Stimulated activated CD8-positive, alpha-beta memory T cell treated with anti-CD3 and anti-CD28 coated beads, Interleukin-7, amount 100 ng/mL, for 4 hours (primary cell): Measurements from ENCODE around the gene TMED6.

Experiments used
- DNase-seq, 2 donors: peaks; one replicate each; pipeline ENCODE4 v3.0.0-alpha.2; 2020; ENCODE audit warnings: low read depth in 2 of 2

TMED6 gene

DNA sequence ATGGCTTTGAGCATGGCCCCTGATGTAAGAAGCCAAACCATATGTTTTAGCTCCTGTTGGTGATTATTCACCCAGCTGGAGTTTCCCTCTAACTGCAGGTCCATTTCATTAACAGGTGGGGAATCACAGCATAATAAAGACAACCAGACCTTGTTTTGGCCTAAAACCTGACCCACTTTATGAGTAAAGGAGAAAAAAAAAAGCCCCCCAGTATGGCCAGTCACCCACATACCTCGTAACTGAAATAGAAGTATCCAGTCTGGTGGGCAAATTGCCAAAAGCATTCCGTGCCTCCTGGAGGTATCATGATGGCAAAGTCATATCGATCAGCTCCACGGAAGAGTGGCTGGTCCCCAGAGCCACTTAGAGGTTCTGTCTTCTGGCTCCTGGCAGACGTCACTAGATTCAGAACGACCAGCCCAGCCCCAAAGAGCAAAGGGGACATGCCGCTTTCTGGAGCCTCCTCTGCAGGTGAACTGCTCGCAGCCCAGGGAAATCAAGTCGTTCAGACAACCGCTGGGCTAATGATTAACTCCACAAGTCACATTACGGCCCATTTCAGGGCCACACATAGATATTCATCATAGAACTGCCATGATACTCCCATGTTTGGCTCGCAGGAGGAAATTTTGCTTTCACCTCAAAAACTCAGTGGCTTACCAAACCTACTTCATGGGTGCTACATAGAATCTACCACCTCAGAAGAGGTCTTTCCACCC is at the start of gene TMED6:
Gene TMED6, minus strand, starts transcription at position 478 of the 719 bp plus-strand sequence. Its CDS starts 33 bp downstream, at position 445.
- DNase-seq, result no peak

DNA sequence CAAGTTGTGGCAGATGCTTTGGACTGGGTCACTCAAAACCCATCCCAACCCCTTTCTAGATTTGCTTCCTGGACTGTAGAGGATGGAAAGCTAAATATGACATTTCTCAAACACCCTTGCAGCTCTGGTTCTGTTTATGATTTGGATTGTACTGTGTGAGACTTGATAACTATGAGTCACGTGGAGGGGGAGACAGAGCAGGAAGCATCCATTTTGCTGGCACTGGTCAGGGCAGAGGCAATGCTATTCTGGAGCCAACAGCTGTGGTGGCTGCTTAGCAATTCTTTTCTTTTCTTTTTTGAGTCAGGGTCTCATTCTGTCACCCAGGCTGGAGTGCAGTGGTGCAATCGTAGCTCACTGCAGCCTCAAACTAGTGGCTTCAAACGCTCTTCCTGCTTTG is 47.8 kb upstream of the TMED6 start:
- no peak for DNase-seq

DNA sequence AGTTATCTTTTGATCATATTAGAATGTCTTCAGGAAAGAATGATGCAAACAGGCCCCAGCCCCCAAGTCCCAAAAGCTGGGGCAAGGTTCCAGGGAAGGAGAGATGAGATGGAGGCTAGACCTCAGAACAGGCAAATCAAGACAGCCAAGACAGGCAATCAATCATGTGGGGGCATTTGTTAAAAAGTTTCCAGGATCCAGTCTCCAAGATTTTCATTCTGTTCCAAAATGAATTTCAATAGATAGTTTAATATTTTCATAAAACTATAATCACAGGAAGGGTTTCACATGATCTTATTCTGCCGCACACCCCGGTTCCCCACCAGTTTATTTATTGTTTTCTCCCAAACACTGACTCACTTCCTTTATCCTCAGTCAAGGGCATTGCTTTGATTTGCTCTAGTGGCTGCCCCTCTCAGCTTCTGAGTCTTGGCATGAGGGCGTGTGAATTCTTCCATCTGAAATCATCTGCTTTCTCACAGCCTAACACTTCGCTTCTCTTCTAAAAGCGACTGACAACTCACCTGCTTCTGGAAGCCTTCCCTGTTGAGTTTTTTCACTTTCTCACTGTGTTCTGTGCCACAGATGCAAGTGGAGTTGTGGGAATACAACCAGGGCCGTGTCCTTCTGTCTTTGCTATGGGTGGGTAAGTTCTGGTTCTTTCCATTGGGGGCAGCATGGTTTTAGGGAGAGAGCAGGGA is 46.4 kb upstream of the TMED6 start:
- DNase-seq, result no peak

DNA sequence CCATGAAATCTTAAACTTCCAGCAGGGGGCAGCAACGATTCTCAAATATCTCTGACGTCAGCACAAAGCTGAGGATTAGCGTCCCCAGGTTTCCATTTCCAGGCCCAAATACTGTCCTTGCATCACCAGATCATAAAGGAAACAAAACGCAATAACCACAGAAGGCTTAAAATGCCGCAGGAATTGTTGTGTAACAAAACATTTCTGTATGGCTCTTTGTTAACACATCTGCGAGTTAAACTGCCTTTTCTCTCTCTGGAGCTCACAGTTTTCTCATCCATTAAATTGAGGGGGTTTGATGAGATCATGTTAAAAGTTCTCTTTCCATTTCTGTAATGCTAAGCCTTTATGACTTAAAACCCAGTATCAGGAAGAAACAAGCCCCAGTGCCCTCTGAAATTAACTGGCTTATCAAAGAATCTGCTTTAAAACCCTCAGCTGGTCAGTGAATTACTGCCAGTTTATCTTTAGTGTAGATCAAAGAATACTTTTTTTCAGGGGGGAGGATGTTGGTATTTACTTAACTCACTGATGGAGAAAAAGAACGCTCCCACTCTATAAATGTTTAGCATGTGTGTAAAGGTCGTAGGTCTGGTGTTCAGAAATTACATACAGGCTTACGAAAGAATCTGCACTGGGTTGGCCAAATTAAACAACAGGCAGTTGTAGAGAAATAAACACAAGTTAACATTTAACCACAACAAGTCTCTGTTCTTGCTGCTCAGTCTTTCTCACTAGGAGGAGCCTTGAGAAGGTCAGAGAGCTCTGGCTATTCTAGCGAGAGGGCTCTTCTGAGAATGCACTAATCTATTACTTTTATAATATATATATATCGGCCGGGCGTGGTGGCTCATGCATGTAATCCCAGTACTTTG is 44.8 kb upstream of the TMED6 start:
- DNase-seq, result peak; percentile 28 to 62

DNA sequence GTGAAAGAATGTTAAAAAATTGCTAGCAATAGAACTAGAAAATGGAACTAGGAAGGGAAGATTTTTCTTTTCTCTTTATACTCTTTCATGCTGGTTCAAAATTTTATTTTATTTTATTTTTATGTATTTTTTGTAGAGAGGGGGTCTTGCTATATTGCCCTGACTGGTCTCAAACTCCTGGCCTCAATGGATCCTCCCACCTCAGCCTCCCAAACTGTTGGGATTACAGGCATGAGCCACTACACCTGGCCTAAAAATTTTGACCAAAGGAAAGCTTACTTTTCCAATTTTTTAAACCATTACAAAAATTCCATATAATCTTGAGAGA is 44.2 kb upstream of the TMED6 start:
- no peak for DNase-seq

DNA sequence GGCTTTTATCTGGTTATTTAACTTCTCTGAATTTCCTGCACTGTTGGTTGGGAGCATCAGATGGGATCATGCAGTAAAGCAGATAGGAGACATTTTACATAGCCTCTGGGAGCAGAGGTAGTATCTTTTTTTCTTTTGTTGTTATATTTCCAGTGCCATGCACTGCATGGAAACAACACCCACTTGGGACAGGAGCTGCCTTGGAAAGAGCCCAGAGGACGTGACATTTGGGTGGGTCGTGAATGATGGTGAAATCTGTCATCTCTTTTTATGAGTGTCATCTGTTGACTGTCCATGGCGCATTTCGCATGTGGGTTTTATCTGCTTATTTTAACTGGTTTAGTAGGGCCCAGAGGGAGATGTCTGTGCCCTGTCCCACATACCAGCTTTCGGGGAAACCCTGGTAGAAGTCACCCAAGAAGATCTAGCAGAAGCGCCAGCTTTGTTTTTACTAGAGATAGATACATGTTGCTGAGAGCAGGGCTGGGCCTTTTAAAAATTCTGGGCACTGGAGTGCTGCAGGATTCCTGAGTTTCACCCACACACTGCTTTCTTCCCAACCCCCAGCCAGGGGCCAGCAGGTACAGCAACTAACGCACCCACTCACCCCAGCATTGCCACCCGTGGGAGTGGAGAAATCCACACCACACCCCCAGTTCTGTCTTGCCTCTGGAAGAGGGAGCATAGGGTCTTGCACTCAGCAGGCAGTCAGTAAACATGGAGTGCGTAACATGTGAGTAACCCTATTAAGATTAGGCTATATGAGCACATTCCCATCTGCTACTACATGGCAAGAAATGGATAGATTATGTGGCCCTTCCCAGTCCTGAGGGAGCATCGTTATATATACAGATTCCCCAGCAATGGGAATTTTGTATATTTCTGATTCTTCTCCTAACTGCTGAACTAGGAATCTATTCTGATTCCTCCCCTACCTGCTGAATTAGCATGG is 42.6 kb upstream of the TMED6 start:
- DNase-seq, result no peak

DNA sequence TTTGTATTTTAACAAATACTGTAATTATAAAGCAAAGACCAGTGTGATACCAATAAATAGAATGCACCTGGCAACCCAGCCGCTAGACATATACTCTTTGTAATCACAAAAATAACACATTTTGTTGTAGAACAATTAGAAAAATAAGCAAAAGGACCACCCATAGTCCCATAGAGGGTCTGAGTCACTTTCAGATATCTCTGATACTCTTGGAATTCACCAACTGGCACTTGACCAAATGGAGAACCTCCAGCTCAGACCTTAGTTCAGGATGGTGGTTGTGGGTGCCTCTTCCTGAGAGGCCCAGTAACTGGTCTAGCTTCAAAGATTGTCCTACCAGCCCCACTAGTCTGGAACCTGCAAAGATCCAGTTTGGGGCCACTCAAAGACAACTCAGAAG is 35.0 kb upstream of the TMED6 start:
- DNase-seq, result no peak

DNA sequence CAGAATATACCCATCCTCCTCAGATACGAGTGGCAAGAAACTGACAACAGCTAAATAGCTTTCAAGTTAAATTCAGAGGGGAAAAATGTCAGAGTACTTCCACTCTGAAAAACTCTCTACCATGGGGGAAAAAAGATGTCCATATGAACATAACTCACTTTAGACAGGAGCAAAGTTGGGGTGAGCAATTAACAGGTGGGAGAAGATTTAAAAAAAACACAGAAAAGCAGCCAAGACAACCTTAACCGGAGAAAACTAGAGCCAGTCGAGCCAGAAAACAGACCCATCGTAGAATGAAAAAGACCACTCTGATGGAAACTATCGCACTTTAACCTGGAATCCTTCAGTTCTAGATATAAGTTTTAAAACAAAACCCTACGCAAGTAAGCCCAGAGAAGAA is 33.4 kb upstream of the TMED6 start:
- no peak for DNase-seq

DNA sequence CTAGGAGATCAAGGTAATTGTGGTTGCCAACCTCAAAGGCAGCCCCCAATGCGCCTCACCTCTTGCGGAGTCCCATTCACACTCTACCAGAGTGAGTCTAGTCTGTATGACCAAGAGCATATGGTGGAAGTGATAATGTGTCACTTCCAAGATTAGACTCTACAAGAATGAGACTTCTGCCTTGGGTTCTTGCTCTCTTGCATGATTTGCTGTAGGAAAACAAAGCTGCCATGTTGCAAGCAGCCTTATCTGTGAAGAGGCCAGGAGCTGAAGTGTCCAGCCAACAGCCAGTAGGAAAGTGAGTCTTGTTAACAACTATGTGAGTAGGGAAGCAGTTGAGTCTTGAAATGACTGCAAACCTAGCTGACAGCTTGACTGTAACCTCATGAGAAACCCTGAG is 30.8 kb upstream of the TMED6 start:
- DNase-seq, result no peak

DNA sequence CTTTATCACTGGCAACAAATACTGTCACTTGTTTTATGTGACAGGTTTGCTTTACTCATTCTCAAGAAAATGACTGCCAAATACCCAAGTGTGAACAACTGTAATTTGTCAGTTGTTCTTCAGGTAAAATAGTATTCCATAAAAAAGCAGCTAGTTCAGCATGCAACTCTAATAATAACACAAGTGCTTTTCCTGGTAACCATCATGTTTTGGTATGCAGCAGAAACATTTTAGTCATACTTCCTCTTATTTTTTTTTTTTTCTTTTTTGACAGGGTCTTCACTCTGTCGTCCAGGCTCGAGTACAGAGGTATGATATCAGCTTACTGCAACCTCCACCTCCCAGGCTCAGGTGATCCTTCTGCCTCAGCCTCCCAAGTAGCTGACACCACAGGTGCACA is 29.6 kb upstream of the TMED6 start:
- DNase-seq, result no peak

DNA sequence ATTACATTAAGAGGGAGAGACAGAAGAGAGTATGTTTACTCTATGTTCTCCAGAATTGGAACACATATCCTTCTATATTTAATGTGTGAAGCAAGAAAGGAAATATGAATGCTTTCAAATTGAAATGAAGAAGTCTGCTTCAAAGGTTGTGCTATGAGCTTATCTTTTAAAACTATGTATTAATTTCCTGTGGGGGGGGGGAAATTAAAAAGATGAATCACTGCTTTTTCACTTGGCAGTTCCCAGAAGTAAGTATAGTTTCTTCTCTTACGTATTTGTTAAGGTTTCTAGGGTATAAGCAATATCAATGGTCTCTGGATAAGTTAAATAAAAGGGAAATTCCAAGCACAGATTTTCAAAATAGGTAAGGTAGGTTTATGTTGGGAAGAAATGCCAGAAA is 27.2 kb upstream of the TMED6 start:
- no peak for DNase-seq

DNA sequence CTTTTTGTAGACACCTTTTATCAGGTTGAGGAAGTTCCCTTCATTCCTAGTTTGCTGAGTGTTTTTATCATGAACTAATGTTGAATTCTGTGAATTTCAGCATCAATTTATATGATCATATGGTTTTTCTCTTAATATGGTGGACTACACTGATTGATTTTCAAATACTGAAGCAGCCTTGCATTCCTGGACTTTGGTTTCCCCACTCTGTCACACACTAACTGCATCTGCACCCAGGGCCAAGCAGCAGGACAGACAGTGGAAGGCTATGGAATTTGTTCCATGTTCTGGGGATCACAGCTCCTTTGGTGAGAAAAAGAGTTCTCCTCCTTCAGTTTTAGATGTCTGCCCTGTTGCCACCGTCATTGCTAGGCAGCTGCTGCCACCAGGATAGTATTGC is 26.4 kb upstream of the TMED6 start:
- no peak for DNase-seq

DNA sequence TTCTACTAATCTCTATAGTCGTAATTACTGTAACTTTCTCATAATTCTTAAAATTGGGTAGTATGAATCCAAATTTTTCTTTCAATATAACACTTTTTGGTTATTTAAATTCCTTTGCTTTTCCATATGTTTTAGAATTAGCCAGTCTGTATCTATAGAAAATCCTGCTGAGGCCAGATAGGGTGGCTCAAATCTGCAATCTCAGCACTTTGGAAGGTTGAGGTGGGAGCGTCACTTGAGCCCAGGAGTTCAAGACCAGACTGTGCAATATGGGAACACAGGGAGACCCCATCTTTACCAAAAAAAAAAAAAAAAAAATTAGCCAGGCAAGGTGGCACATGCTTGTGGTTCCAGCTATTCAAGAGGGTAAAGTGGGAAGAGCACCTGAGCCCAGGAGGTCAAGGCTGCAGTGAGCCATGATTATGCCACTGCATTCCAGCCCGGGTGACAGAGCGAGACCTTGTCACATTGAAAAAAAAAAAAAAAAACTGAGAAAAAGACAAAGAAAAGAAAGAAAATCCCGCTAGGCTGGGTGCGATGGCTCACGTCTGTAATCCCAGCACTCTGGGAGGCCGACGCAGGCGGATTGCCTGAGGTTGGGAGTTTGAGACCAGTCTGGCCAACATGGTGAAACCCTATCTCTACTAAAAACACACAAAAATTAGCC is 24.9 kb upstream of the TMED6 start:
- DNase-seq, result no peak

DNA sequence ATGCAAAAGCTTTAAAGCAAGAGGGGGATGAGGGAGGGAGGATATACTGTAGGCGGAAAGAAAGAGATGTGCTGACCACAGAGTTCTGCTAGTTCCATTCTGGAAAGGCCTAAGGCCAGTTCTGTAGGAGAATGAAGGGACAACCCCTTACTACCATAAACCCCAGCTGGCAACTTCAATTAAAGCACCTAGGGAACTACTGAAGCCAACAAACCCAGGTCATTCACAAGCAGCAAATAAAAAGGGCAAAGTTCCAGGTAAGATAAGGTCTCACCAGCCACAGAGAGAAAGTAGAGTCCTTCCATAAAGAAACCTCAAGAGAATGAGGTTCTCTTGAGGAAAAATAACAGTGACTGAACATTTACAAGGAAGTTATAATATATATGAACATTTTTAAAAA is 21.4 kb upstream of the TMED6 start:
- DNase-seq, result no peak

DNA sequence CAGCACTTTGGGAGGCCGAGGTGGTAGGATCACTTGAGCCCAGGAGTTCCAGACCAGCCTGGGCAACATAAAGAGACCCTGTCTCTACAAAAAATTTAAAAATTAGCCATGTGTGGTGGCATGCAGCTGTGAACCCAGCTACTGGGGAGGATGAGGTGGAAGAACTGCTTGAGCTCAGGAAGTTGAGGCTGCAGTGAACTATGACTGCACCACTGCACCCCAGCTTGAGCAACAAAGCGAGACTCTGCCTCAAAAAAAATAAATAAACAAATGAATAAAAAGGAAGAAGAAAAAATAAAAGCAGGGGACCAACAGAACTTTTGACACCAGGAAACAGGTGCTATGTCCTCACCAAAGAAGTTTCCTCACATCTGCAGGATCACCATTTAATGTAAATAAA is 20.0 kb upstream of the TMED6 start:
- no peak for DNase-seq

DNA sequence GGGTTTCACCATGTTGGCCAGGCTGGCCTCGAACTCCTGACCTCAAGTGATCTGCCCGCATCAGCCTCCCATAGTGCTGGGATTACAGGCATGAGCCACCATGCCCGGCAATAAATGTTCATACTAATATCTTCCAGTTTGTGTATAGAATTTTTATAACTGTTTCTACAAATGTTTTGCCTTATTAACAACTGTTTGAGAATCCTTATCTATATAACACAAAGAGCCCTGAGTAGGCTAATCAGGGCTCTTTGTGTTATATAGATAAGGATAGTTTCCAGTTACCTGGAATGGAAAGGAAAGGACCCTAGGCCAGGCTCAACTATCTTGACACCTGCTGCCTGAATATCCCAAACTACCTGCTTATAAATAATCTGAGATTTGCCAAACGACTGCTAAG is 17.3 kb upstream of the TMED6 start:
- DNase-seq, result no peak

DNA sequence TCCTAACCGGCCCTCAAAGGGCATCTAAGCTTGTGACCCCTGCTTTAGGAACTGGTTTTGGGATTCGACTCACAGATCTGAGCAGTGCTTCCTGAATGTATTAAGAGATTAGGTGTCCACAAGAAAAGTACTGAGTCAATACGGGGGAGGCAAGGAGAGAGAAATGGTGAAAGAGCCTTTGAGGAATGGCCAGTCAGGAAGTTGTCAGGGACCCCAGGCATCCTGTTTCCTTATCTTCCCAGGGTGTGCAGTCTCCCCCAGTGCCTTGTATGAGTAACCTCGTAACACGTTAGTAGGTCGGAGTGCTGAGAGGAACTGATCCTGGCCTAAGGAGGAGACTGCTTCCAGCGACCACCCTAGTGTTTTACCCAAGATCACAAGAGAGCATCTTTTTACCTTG is 16.4 kb upstream of the TMED6 start:
- no peak for DNase-seq

DNA sequence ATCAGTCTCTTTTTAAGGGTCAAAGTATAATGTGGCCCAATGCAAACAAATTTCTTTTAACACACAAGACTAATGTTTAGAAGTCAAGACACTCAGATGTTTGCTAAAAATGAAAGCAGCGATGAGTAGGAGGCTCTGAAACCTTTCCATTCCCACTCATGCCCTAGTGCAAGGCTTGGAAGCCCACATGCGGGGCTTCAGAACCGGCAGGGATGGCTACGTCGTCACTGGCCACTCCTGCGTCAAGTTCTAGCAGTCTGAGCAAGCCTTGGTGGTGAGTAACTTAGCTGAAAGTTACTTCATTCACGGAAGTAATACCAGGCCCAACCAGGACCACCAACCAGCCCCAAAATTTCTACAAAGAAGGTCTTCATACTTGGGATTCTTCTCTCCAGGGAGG is 14.8 kb upstream of the TMED6 start:
- no peak for DNase-seq

DNA sequence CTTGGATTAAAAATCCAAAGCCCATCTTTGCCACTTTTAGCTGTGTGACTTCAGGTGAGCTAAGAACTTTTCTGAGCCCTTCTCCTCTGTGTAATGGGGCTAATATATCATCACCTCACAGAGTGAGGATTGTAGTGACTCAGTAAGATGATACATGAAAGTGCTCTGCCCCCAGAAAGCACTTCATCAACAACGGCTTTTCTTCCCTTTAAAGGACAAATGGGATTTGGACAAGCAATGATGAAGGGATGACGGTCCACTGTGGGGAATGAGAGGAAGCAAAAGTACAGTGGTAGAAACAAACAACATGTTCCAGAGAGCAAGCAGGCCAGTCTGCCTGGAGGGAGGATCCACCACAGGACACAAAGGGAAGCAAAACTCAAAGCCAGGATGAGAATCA is 14.3 kb upstream of the TMED6 start:
- DNase-seq, result no peak

DNA sequence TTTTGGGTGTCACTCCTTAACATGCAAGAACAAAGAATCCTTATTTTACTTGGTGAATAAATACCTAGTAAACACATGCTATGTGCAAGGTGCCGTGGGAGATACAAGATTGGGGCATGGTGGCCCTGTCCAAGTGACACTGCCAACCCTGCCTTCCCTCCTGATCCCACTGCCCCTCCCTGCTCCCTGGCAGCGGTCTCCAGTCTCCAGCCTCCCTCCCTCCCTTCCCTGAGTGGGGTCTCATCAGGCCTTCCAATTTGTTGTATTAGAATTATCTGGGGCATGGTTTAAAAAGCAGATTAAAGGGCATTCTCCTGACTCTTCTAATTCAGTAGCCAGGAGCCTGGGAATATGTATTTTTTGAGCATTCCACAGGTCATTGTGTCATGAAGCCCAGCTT is 12.5 kb upstream of the TMED6 start:
- DNase-seq, result no peak

DNA sequence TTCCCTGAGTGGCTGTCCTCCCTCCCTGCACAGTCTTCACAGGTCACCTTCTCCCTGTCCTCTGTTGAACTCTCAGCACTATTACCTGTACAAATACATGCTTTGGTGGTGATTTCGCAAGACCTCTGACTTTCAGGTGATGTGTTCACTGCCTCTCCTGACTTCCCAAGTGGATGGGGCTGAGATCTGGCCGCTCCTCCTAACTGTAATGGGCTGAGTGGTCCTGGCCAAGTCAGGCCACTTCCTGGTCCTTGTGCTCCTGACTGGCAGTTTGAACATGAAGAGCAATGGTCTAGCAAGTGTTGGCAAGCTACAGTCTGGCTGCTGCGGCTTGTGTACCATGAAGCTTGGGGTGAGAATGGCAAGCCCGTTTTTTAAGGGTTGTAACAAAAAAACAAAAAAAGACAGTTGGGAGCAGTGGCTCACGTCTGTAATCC is 11.7 kb upstream of the TMED6 start:
- DNase-seq, result no peak
